Measurements from ENCODE around the gene RPL41. TPM values are rescaled to one million over a fixed set of nuclear protein-coding genes. Genes with fewer than 3 reads are reported as not detected.

RPL41 gene
- polyA plus RNA-seq, 1 of the 3 experiments (the other 2 are of a cell fraction), result 12,464 TPM

DNA sequence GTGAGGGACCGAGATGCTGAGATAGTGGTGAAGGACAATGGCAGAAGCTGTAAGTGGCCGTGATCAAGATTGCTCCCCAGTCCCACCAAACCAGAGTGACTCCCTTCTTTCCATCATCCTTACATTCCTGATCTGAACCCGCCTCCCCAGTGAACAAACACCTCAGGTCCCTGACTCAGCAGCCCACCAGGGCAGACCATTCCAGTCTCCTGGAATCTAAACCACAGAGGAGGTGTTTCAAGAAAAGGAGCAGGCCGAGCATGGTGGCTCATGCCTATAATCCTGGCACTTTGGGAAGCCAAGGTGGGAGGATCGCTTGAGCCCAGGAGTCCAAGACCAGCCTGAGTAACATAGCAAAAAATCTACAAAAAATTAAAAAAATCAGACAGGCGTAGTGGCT is 29.8 kb upstream of the RPL41 start:
- no peak overlapping the region for H3K27ac ChIP-seq (ENCODE audit: low read depth in 2 of 2, low read length in 1 of 2)
- H3K4me2 ChIP-seq, result no peak overlapping the region
- POLR2A ChIA-PET, result no interaction called here
- H2AFZ ChIP-seq (ENCODE audit: low read depth), result no peak overlapping the region
- no peaks in the 10 kb centered on the region for H3K9me3 ChIP-seq
- no peaks in the 10 kb centered on the region for H4K20me1 ChIP-seq (ENCODE audit: insufficient read depth)
- TF ChIP-seq, protein P1, sequence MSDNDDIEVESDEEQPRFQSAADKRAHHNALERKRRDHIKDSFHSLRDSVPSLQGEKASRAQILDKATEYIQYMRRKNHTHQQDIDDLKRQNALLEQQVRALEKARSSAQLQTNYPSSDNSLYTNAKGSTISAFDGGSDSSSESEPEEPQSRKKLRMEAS (IDR thresholded peaks at IDR 0.05; ENCODE audit: low read depth), result no peak
- TF ChIP-seq EZH2phosphoT487 (IDR thresholded peaks at IDR 0.05; ENCODE audit: borderline replicate concordance, low read depth) (no peak), JUND (IDR thresholded peaks at IDR 0.05) (no peak), RAD21 (IDR thresholded peaks at IDR 0.05; ENCODE audit: low read length) (no peak), GATA2 (CRISPR knock-in tag; IDR thresholded peaks at IDR 0.05) (no peak), MEF2A (IDR thresholded peaks at IDR 0.05; ENCODE audit: borderline replicate concordance, low read depth) (no peak), ELF1 (IDR thresholded peaks at IDR 0.05) (no peak), FOSL2 (IDR thresholded peaks at IDR 0.05; ENCODE audit: borderline replicate concordance, low read depth) (no peak), TAF1 (IDR thresholded peaks at IDR 0.05; ENCODE audit: borderline replicate concordance, low read depth, low read length) (no peak), CHD2 (IDR thresholded peaks at IDR 0.05; ENCODE audit: low read length, partially characterized antibody) (no peak), EP300 (IDR thresholded peaks at IDR 0.05; ENCODE audit: borderline replicate concordance in 1 of 2, low read depth in 1 of 2, low read length in 1 of 2) (no peak), POLR2AphosphoS5 (IDR thresholded peaks at IDR 0.05; ENCODE audit: low read depth, low read length) (no peak), GABPA (IDR thresholded peaks at IDR 0.05; ENCODE audit: low read depth) (no peak), TCF12 (IDR thresholded peaks at IDR 0.05) (no peak), SIN3A (IDR thresholded peaks at IDR 0.05; ENCODE audit: borderline replicate concordance, low read depth, low read length) (no peak), NRF1 (IDR thresholded peaks at IDR 0.05; ENCODE audit: low read depth, low read length) (no peak), FOXJ3 (CRISPR knock-in tag; IDR thresholded peaks at IDR 0.05) (no peak)
- TF ChIP-seq, protein P2, sequence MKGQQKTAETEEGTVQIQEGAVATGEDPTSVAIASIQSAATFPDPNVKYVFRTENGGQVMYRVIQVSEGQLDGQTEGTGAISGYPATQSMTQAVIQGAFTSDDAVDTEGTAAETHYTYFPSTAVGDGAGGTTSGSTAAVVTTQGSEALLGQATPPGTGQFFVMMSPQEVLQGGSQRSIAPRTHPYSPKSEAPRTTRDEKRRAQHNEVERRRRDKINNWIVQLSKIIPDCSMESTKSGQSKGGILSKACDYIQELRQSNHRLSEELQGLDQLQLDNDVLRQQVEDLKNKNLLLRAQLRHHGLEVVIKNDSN (IDR thresholded peaks at IDR 0.05; ENCODE audit: borderline replicate concordance, low read depth), result no peak
- TF ChIP-seq, protein P3, sequence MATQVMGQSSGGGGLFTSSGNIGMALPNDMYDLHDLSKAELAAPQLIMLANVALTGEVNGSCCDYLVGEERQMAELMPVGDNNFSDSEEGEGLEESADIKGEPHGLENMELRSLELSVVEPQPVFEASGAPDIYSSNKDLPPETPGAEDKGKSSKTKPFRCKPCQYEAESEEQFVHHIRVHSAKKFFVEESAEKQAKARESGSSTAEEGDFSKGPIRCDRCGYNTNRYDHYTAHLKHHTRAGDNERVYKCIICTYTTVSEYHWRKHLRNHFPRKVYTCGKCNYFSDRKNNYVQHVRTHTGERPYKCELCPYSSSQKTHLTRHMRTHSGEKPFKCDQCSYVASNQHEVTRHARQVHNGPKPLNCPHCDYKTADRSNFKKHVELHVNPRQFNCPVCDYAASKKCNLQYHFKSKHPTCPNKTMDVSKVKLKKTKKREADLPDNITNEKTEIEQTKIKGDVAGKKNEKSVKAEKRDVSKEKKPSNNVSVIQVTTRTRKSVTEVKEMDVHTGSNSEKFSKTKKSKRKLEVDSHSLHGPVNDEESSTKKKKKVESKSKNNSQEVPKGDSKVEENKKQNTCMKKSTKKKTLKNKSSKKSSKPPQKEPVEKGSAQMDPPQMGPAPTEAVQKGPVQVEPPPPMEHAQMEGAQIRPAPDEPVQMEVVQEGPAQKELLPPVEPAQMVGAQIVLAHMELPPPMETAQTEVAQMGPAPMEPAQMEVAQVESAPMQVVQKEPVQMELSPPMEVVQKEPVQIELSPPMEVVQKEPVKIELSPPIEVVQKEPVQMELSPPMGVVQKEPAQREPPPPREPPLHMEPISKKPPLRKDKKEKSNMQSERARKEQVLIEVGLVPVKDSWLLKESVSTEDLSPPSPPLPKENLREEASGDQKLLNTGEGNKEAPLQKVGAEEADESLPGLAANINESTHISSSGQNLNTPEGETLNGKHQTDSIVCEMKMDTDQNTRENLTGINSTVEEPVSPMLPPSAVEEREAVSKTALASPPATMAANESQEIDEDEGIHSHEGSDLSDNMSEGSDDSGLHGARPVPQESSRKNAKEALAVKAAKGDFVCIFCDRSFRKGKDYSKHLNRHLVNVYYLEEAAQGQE (IDR thresholded peaks at IDR 0.05; ENCODE audit: low read depth, low read length), result no peak
- TF ChIP-seq, protein P4, sequence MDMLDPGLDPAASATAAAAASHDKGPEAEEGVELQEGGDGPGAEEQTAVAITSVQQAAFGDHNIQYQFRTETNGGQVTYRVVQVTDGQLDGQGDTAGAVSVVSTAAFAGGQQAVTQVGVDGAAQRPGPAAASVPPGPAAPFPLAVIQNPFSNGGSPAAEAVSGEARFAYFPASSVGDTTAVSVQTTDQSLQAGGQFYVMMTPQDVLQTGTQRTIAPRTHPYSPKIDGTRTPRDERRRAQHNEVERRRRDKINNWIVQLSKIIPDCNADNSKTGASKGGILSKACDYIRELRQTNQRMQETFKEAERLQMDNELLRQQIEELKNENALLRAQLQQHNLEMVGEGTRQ (IDR thresholded peaks at IDR 0.05; ENCODE audit: borderline replicate concordance, low read depth, low read length), result no peak
- no peak overlapping the region for H3K4me3 ChIP-seq (ENCODE audit: low read depth in 2 of 2, low read length in 1 of 2)
- no peak overlapping the region for H3K9ac ChIP-seq
- H3K36me3 ChIP-seq (replicated peaks in 1 of 2; ENCODE audit: control insufficient read depth in 1 of 2, insufficient read depth in 2 of 2, low read length in 1 of 2), result no peaks in the 10 kb centered on the region
- no peaks in the 10 kb centered on the region for H3K79me2 ChIP-seq (ENCODE audit: insufficient read depth)
- H3K27me3 ChIP-seq (ENCODE audit: insufficient read depth), result no peaks in the 10 kb centered on the region
- H3K4me1 ChIP-seq (ENCODE audit: control insufficient read depth in 1 of 2, insufficient read depth in 2 of 2, low read depth in 1 of 2, low read length in 1 of 2), result no peaks in the 10 kb centered on the region
- no peaks in the 10 kb centered on the region for H3F3A ChIP-seq (replicated peaks; ENCODE audit: insufficient read depth)
- no peak for DNase-seq
- 83% methylated on average over 6 of the region's 6 CpGs for WGBS (ENCODE audit: low lambda C conversion rate)
- H3K9me2 ChIP-seq, result no peaks in the 10 kb centered on the region
- CTCF ChIA-PET, result interaction anchor here (2.8 kb wide), 1 partner anchor 18 kb away, joined by 7 read pairs; the partner anchor contains the start of gene PA2G4
